ENCODE data around the gene OFD1.

Gene OFD1

DNA sequence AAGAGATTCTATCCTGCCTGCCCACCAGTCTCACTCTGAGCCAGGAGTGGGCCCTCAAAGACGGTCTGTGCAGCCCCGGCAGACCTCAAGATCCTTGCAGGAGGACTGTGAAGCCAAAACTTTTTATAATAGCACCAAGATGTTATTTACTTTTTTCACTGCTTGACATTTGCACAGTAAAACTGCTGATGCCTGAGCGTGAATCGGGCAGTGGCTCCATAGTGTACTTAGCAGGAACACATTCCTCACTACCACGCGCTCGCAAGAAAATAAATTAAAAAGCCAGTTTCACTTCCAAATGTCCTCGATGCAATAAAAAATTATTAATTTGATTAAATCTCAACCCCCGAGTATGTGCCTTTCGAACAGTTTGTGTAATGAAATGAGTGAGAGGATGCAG lies 59.9 kb downstream of the OFD1 start:
- DNase-seq (ENCODE audit: low read depth in 1 of 2, low spot score in 1 of 2): no peak
- in situ Hi-C loops (cut with HindIII; ENCODE audit: low pct_unique_long_range_greater_than_20kb, low sequenced_read_pairs): no loop called here
- no peak for TF ChIP-seq JUND (IDR thresholded peaks at IDR 0.05; ENCODE audit: low read depth)

DNA sequence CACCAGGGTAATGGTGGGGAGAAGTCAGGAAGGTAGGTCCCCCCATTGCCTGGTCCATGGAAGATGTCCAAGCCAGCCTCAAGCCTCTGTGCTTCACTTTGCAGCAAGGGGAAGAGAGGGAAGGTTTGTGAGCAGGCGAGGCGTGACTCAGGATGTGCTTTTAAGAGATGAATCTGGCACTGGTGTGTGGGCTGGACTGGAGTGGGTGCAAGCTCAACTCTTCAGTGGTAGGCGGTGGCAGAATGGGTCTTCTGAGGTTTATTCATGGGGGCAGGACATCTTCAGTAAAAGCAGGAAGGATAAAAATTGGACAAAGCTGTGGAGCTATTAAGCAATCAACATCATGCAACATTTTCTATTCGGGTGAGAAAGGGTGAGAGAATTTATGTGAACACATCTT lies 63.0 kb downstream of the OFD1 start:
- DNase-seq (ENCODE audit: low read depth in 1 of 2, low spot score in 1 of 2): no peak
- in situ Hi-C loops (cut with HindIII; ENCODE audit: low pct_unique_long_range_greater_than_20kb, low sequenced_read_pairs): no loop called here
- TF ChIP-seq JUND (IDR thresholded peaks at IDR 0.05; ENCODE audit: low read depth): no peak

DNA sequence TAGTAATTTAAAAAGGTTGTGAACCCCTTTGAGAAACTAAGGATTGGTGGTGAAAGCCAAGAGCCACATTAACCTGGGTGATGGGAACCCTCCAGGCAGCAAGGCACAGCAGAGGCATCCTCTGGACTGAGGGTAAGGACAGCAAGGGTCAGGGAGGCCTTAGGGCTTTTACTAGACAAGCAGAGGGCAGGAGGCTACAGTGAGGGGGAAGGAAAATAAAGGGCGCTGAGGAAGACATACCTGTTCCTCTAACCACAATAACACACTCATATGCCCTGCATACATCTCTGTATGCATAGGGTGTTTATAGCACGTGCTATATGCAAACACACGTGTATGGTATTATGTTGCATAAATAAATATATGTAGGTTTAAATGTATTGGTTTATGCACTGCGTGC lies 63.6 kb downstream of the OFD1 start:
- TF ChIP-seq JUND (IDR thresholded peaks at IDR 0.05; ENCODE audit: low read depth): no peak
- DNase-seq (ENCODE audit: low read depth in 1 of 2, low spot score in 1 of 2): no peak
- in situ Hi-C loops (cut with HindIII; ENCODE audit: low pct_unique_long_range_greater_than_20kb, low sequenced_read_pairs): no loop called here

DNA sequence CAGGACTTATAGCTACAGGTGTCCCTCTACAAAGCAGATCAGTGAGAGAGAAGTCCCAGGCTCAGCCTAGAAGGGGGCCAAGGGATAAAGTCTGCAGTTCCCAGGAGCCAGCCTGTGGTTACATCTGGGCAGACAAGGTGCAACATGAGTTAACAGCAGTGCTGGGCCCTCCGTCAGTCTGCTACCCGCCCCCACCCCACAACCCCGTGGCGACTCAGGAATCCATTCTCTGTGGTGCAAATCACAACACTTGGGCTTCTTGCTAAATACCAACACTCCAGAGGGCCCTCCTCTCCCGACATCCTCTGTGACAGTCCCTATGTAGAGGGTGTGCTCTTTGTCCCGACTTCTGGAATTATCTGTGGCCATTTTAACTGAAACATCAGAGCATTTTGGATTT lies 68.6 kb downstream of the OFD1 start:
- in situ Hi-C loops (cut with HindIII; ENCODE audit: low pct_unique_long_range_greater_than_20kb, low sequenced_read_pairs): no loop called here
- no peak for DNase-seq (ENCODE audit: low read depth in 1 of 2, low spot score in 1 of 2)
- TF ChIP-seq JUND (IDR thresholded peaks at IDR 0.05; ENCODE audit: low read depth): no peak

DNA sequence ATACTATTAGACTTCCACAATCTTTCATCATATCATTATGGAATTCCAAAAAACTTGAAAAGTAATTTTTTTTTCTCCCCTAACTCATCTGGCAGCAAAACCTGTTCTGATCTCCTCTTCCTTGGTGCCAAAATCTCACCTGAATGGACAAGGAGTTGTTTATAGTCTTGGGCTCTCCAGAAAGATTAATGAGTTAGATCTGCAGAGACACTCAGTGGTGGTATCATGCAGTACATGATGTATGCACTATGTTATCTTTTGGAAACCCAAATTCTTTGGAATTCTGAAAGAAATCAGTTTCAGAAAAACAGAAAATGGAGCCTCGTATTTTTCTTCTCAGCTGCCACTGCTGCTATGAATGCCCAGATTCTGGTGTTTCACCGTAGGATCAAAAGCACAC lies 70.7 kb downstream of the OFD1 start:
- no peak for TF ChIP-seq JUND (IDR thresholded peaks at IDR 0.05; ENCODE audit: low read depth)
- in situ Hi-C loops (cut with HindIII; ENCODE audit: low pct_unique_long_range_greater_than_20kb, low sequenced_read_pairs): no loop called here
- DNase-seq (ENCODE audit: low read depth in 1 of 2, low spot score in 1 of 2): no peak

DNA sequence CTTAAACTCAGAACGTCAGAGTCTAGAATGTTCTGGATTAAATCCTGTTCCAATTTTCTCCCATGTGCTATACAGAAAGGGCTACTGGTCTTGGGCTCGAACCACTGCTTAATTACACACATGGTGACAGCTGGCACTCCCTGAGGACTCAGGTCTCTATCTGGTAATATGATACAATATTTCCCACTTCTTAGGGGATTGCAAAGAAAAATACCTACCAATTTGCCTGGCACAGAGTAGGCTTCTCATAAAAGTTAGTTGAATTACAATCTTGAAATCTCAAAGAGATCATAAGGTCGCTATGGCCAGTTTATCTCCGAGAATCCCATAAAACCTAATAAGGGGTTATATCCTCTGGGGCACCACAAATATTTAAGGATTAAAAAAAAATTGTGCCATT lies 73.7 kb downstream of the OFD1 start:
- in situ Hi-C loops (cut with HindIII; ENCODE audit: low pct_unique_long_range_greater_than_20kb, low sequenced_read_pairs): no loop called here
- no peak for DNase-seq (ENCODE audit: low read depth in 1 of 2, low spot score in 1 of 2)
- no peak for TF ChIP-seq JUND (IDR thresholded peaks at IDR 0.05; ENCODE audit: low read depth)

DNA sequence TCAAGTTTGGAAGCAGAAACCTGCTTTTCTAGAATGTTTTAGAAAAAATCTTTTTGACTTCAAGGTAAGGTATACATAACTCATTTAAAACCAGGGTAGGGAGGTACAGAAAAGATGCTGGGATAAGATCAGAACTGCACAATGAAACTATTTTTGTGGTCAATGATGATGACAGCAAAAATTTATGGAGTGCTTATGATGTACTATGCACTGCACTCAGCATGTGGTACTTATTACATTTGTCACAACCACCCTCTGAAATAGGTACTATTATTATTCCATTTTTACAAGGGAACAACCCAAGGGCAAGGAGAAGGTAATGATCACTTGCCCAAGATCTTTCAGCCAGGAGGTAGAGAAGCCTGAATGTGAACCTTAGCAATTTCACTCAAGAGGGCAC lies 74.3 kb downstream of the OFD1 start:
- in situ Hi-C loops (cut with HindIII; ENCODE audit: low pct_unique_long_range_greater_than_20kb, low sequenced_read_pairs): no loop called here
- no peak for DNase-seq (ENCODE audit: low read depth in 1 of 2, low spot score in 1 of 2)
- no peak for TF ChIP-seq JUND (IDR thresholded peaks at IDR 0.05; ENCODE audit: low read depth)

DNA sequence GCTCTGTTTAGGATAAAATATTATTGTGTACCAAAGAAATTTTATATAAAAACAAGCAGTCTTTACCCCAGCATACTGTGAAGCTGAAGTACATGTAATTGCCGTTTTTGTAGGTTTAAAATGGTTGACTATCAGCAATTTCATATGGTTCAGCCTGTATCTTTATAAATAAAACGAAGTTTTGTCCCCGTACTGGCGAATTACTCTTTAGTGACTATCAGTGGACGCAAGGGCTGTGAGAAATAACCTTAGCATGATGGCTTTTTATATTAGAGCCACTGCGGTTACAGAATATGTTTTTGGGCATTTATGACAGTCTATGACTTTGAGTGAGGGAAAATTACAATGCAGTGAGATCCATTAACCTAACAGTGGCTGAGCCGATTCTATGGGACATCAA lies 81.1 kb downstream of the OFD1 start:
- in situ Hi-C loops (cut with HindIII; ENCODE audit: low pct_unique_long_range_greater_than_20kb, low sequenced_read_pairs): no loop called here
- DNase-seq (ENCODE audit: low read depth in 1 of 2, low spot score in 1 of 2): no peak
- TF ChIP-seq JUND (IDR thresholded peaks at IDR 0.05; ENCODE audit: low read depth): no peak

DNA sequence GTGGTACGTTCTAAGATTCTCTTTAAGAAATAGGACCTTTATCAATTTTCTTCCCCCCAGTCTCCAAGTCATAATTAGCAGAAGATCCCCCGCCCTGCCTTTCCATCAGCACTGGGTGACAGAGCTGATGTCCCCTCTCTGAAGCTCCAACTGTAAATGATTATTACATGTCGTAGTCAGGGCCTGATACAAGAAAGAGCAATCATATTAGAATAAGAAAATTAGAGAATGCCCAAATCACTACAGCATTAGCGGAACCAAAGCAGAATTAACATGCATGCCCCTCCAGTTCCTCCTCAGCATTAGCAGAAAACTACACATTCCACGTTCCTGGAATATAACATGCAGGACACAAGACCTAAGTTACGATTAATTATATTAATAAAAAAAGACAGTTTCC lies 81.6 kb downstream of the OFD1 start:
- DNase-seq (ENCODE audit: low read depth in 1 of 2, low spot score in 1 of 2): no peak
- in situ Hi-C loops (cut with HindIII; ENCODE audit: low pct_unique_long_range_greater_than_20kb, low sequenced_read_pairs): no loop called here
- TF ChIP-seq JUND (IDR thresholded peaks at IDR 0.05; ENCODE audit: low read depth): no peak

DNA sequence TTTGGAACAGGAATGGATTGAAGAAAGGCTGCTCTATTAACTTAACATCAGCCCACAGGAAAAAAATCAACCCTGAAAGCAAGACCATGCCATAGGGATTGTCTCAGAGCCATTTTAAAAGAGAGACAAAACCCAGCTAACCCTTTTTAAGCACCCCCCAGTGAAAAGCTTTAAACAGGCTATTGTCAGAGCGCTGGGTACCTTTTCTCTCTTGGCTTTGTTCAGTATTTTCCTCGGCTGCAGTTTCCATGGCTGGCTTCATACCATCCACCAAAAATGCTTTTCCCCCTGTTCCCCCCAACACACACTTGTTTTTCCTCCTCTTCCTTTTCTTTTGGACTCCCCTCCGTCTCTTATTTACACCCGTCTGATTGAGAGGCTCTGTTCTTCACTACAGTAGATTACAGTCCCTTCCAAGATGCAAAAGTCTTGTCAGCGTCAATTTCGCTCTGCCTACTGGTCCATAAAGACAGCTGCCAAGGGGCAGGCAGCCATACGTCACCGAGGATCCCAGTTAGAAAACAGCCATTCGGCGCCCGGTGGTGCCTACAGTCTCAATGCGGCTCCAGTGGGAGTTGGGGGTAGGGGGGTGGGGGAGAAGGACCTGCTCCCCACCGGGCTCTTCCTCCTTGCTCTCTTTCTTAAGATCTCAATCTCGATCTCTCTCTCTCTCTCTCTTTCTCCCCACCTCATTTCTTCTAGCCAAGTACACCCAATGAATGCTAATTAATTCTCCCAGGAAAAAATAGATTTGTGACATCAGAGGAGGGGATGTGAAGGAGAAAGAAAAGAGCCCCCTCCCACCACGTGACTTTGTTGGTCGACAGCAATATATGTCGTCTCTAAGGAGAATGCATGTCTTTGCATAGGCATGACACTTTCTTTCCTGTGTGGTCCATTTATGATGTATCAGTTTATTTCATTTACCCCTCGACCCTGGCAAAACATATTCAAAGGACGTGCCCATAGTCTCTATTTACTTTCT lies 82.4 kb downstream of the OFD1 start, which contains the start of gene GPM6B:
Gene GPM6B (minus strand): TSS at position 451 of the 985 bp plus-strand sequence. CDS start 189 bp downstream, at position 262.
- no peak for DNase-seq (ENCODE audit: low read depth in 1 of 2, low spot score in 1 of 2)
- TF ChIP-seq JUND (IDR thresholded peaks at IDR 0.05; ENCODE audit: low read depth): no peak
- in situ Hi-C loops (cut with HindIII; ENCODE audit: low pct_unique_long_range_greater_than_20kb, low sequenced_read_pairs): no loop called here

All from T47D (cell line).